ENCODE data around the gene ASB11. TPM values are rescaled to one million over a fixed set of nuclear protein-coding genes. Genes with fewer than 3 reads are reported as not detected.
"Not testable (repeated sequence)": the region's sequence is repeated elsewhere in the genome, so short reads cannot be mapped to it uniquely, and the experiment has no call there.

ASB11 gene
- total RNA-seq, 1 experiment from 2014 or later, result not detected

DNA sequence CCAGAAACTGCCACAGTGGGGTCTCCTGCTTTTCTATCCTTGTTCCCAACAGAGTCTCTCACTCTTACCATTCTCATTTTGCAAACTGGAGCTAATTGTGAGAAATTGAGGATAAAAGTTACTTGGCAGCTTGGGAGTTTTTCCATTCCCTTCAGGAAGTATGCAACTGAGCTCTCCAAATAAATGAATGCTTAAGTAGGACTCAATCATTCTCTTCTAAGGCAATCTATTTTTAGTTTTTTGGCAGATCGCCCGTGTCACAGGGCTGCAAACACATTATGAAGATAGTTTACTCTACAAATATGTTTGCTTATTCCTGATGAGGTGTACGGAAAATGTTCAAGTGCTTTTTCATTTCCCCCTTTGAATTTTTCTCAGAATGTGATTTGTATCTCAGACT is 5.3 kb downstream of the ASB11 start:
- no peaks in the 10 kb centered on the region for H3K23me2 ChIP-seq (ENCODE audit: insufficient read length, low read depth, low read length, poor library complexity, severe bottlenecking)
- H3K27ac ChIP-seq (ENCODE audit: insufficient read length, low read depth, low read length), result no peak overlapping the region
- H3K79me2 ChIP-seq (ENCODE audit: insufficient read depth, low read length), result no peaks in the 10 kb centered on the region
- H3K18ac ChIP-seq (ENCODE audit: insufficient read length, low read depth, low read length), result no peak overlapping the region
- H3K27me3 ChIP-seq (ENCODE audit: insufficient read depth, low read length), result no peaks in the 10 kb centered on the region
- no peaks in the 10 kb centered on the region for H3K4me1 ChIP-seq (ENCODE audit: insufficient read depth, low read length)
- no peak overlapping the region for H2AFZ ChIP-seq (ENCODE audit: low read length)
- no peak overlapping the region for H2BK12ac ChIP-seq (ENCODE audit: insufficient read length, low read depth, low read length)
- H4K20me1 ChIP-seq (ENCODE audit: control insufficient read depth, insufficient read depth, insufficient read length), result no peaks in the 10 kb centered on the region
- peaks cover 18 to 33% of the 10 kb centered on the region in 2 experiments; a peak in 4 of 5 replicates for H3K9me3 Mint-ChIP-seq
- no peak overlapping the region for H4K8ac ChIP-seq (replicated peaks; ENCODE audit: insufficient read length, low read depth, low read length)
- no peak overlapping the region for H3K4ac ChIP-seq (ENCODE audit: low read depth, low read length)
- no peak overlapping the region for H3K27ac Mint-ChIP-seq
- H3K36me3 Mint-ChIP-seq (ENCODE audit: insufficient read depth in 1 of 3, low read depth in 3 of 3), result no peaks in the 10 kb centered on the region; a peak in 2 of 7 replicates
- WGBS (ENCODE audit: extremely low coverage, insufficient read length, low lambda C conversion rate), result no CpG with 5 or more reads among the region's 3 CpGs
- no peak overlapping the region for H3K14ac ChIP-seq (ENCODE audit: insufficient read depth, low read length)
- no peak overlapping the region for H3K56ac ChIP-seq (ENCODE audit: insufficient read length, low read depth, low read length)
- no peak overlapping the region for H2AK5ac ChIP-seq (ENCODE audit: insufficient read length, low read length)
- H3K4me2 ChIP-seq (ENCODE audit: insufficient read depth, insufficient read length, low read length), result no peak overlapping the region
- H4K5ac ChIP-seq (ENCODE audit: insufficient read length, low read depth, low read length), result no peak overlapping the region
- no peak for DNase-seq
- TF ChIP-seq, protein P1, sequence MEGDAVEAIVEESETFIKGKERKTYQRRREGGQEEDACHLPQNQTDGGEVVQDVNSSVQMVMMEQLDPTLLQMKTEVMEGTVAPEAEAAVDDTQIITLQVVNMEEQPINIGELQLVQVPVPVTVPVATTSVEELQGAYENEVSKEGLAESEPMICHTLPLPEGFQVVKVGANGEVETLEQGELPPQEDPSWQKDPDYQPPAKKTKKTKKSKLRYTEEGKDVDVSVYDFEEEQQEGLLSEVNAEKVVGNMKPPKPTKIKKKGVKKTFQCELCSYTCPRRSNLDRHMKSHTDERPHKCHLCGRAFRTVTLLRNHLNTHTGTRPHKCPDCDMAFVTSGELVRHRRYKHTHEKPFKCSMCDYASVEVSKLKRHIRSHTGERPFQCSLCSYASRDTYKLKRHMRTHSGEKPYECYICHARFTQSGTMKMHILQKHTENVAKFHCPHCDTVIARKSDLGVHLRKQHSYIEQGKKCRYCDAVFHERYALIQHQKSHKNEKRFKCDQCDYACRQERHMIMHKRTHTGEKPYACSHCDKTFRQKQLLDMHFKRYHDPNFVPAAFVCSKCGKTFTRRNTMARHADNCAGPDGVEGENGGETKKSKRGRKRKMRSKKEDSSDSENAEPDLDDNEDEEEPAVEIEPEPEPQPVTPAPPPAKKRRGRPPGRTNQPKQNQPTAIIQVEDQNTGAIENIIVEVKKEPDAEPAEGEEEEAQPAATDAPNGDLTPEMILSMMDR (conservative IDR thresholded peaks at IDR 0.05), result no peak
- H3K79me1 ChIP-seq (ENCODE audit: insufficient read depth, low read depth, low read length, poor library complexity, severe bottlenecking), result no peaks in the 10 kb centered on the region
- H2BK20ac ChIP-seq (ENCODE audit: low read depth, low read length, poor library complexity, severe bottlenecking), result no peak overlapping the region
- H3T11ph ChIP-seq (ENCODE audit: low read length), result no peak overlapping the region
- no peaks in the 10 kb centered on the region for H3K9me3 ChIP-seq (ENCODE audit: control insufficient read depth, low read depth, low read length)
- H3K27me3 Mint-ChIP-seq (ENCODE audit: low read depth), result peaks cover 2% of the 10 kb centered on the region
- no peak overlapping the region for H3K23ac ChIP-seq (ENCODE audit: insufficient read length, low read depth, low read length)
- no peak overlapping the region for H3K9ac ChIP-seq (ENCODE audit: extremely low read depth, insufficient read length, low read length)
- no peak overlapping the region for H3K4me3 Mint-ChIP-seq
- no peak overlapping the region for H2BK15ac ChIP-seq (ENCODE audit: low read depth, low read length)
- H2BK120ac ChIP-seq (ENCODE audit: low read depth, low read length, poor library complexity, severe bottlenecking), result no peak overlapping the region
- no peak overlapping the region for H4K91ac ChIP-seq (ENCODE audit: insufficient read length, low read depth, low read length)
- H2BK5ac ChIP-seq (ENCODE audit: insufficient read length, low read length), result no peak overlapping the region
- H3K4me1 Mint-ChIP-seq, result no peaks in the 10 kb centered on the region

DNA sequence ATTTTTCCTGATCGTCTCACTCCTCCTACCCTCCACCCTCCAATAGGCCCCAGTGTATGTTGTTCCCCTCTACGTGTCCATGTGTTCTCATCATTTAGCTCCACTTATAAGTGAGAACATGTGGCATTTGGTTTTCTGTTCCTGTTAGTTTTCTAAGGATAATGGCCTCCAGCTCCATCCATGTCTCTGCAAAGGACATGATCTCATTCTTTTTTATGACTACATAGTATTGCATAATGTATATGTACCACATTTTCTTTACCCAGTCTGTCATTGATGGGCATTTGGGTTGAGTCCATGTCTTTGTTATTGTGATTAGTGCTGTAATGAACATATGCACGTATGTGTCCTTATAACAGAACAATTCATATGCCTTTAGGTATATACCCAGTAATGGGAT is 9.5 kb downstream of the ASB11 start:
- not testable (repeated sequence) for H3K23me2 ChIP-seq (ENCODE audit: insufficient read length, low read depth, low read length, poor library complexity, severe bottlenecking)

More for the DNA sequence above, 9.5 kb downstream of the ASB11 start:
- H3K4me1 Mint-ChIP-seq; H3K79me1 ChIP-seq (ENCODE audit: insufficient read depth, low read depth, low read length, poor library complexity, severe bottlenecking); H2AFZ ChIP-seq (ENCODE audit: low read length); H3K4me1 ChIP-seq (ENCODE audit: insufficient read depth, low read length); H2BK12ac ChIP-seq (ENCODE audit: insufficient read length, low read depth, low read length); H3K27me3 Mint-ChIP-seq (ENCODE audit: low read depth); H4K91ac ChIP-seq (ENCODE audit: insufficient read length, low read depth, low read length); H4K8ac ChIP-seq (replicated peaks; ENCODE audit: insufficient read length, low read depth, low read length); H3T11ph ChIP-seq (ENCODE audit: low read length); H3K27ac ChIP-seq (ENCODE audit: insufficient read length, low read depth, low read length); H3K9me3 ChIP-seq (ENCODE audit: control insufficient read depth, low read depth, low read length); H2BK5ac ChIP-seq (ENCODE audit: insufficient read length, low read length); H3K9ac ChIP-seq (ENCODE audit: extremely low read depth, insufficient read length, low read length); H3K4ac ChIP-seq (ENCODE audit: low read depth, low read length); H3K14ac ChIP-seq (ENCODE audit: insufficient read depth, low read length); H3K4me3 Mint-ChIP-seq; H2AK5ac ChIP-seq (ENCODE audit: insufficient read length, low read length); H2BK20ac ChIP-seq (ENCODE audit: low read depth, low read length, poor library complexity, severe bottlenecking); H3K36me3 Mint-ChIP-seq (ENCODE audit: insufficient read depth in 1 of 3, low read depth in 3 of 3); H4K5ac ChIP-seq (ENCODE audit: insufficient read length, low read depth, low read length); H2BK15ac ChIP-seq (ENCODE audit: low read depth, low read length); H3K23ac ChIP-seq (ENCODE audit: insufficient read length, low read depth, low read length); H3K4me2 ChIP-seq (ENCODE audit: insufficient read depth, insufficient read length, low read length); H3K56ac ChIP-seq (ENCODE audit: insufficient read length, low read depth, low read length); H3K18ac ChIP-seq (ENCODE audit: insufficient read length, low read depth, low read length); H3K27me3 ChIP-seq (ENCODE audit: insufficient read depth, low read length); H3K79me2 ChIP-seq (ENCODE audit: insufficient read depth, low read length); DNase-seq; H3K27ac Mint-ChIP-seq; H2BK120ac ChIP-seq (ENCODE audit: low read depth, low read length, poor library complexity, severe bottlenecking); H4K20me1 ChIP-seq (ENCODE audit: control insufficient read depth, insufficient read depth, insufficient read length): not testable (repeated sequence)
- H3K9me3 Mint-ChIP-seq, result peaks cover 15 to 27% of the 10 kb centered on the region in 2 experiments; a peak in 4 of 5 replicates
- WGBS (ENCODE audit: extremely low coverage, insufficient read length, low lambda C conversion rate), result no CpG with 5 or more reads among the region's 3 CpGs

All from H9 (cell line).